CD4-positive, alpha-beta memory T cell (primary cell): ENCODE measurements around the gene FBXW8. TPM values are rescaled to one million over a fixed set of nuclear protein-coding genes. Genes with fewer than 3 reads are reported as not detected.
"Not testable (repeated sequence)": the region's sequence is repeated elsewhere in the genome, so short reads cannot be mapped to it uniquely, and the experiment has no call there.

Experiments
- CTCF ChIA-PET: fragments of 350-600 bp; sonication (Branson Sonifier 250); formaldehyde crosslinking; loops from one replicate; lab custom pipeline; 2021; ENCODE audit warnings: inconsistent platforms; ENCODE audit not compliant: partially characterized antibody; lab: Charles Lee
- POLR2A ChIA-PET: fragments of 350-600 bp; sonication (Branson Sonifier 250); formaldehyde crosslinking; loops from one replicate; lab custom pipeline; 2021; ENCODE audit not compliant: partially characterized antibody; lab: Charles Lee
- DNase-seq, 5 donors: peaks; one replicate each; pipeline versions ENCODE4 v3.0.0 to v3.0.0-alpha.2; 2020 to 2022; ENCODE audit warnings: mixed read lengths in 1 of 5
- H3K27ac ChIP-seq: one replicate; pipeline ENCODE4 v1.7.0; 2013; ENCODE audit warnings: low read depth, low read length
- H3K27me3 ChIP-seq: 2 replicates; pipeline ENCODE4 v1.7.0; 2013; ENCODE audit warnings: mild to moderate bottlenecking, low read length, moderate library complexity; ENCODE audit not compliant: insufficient read depth
- H3K36me3 ChIP-seq: 2 replicates; pipeline ENCODE4 v1.7.0; 2013; ENCODE audit warnings: mild to moderate bottlenecking, low read length, moderate library complexity; ENCODE audit not compliant: insufficient read depth
- H3K4me1 ChIP-seq: 2 replicates; pipeline ENCODE4 v1.7.0; 2013; ENCODE audit warnings: mild to moderate bottlenecking, low read length, moderate library complexity; ENCODE audit not compliant: insufficient read depth
- H3K4me3 ChIP-seq, 2 donors: one replicate each; pipeline ENCODE4 v1.7.0; 2013; ENCODE audit warnings: low read length in 2 of 2, mild to moderate bottlenecking in 1 of 2
- H3K9me3 ChIP-seq, 2 donors: one replicate each; pipeline ENCODE4 v1.7.0; 2013; ENCODE audit warnings: low read length in 2 of 2, control low read depth in 1 of 2; ENCODE audit not compliant: control insufficient read depth in 1 of 2
- H3K27ac Mint-ChIP-seq, 7 donors: one replicate each; pipeline ENCODE4 v1.8.0; 2020 to 2021; ENCODE audit warnings: mixed read lengths in 7 of 7, mild to moderate bottlenecking in 6 of 7, inconsistent platforms in 3 of 7, moderate library complexity in 3 of 7
- H3K27me3 Mint-ChIP-seq, 2 donors: one replicate each; pipeline ENCODE4 v1.8.0; 2020 to 2021; ENCODE audit warnings: mixed read lengths in 2 of 2
- H3K36me3 Mint-ChIP-seq, 2 donors: one replicate each; pipeline ENCODE4 v1.8.0; 2020 to 2021; ENCODE audit warnings: mixed read lengths in 2 of 2, inconsistent platforms in 1 of 2, mild to moderate bottlenecking in 1 of 2
- H3K4me1 Mint-ChIP-seq, 4 donors: one replicate each; pipeline ENCODE4 v1.8.0; 2020 to 2021; ENCODE audit warnings: mixed read lengths in 4 of 4, mild to moderate bottlenecking in 1 of 4
- H3K4me3 Mint-ChIP-seq, 8 donors: one replicate each; pipeline ENCODE4 v1.8.0; 2020 to 2021; ENCODE audit warnings: mixed read lengths in 8 of 8, mild to moderate bottlenecking in 7 of 8, moderate library complexity in 6 of 8, inconsistent platforms in 3 of 8
- H3K9me3 Mint-ChIP-seq, 8 donors: one replicate each; pipeline ENCODE4 v1.8.0; 2020 to 2021; ENCODE audit warnings: mixed read lengths in 8 of 8, mild to moderate bottlenecking in 5 of 8, inconsistent platforms in 3 of 8, moderate library complexity in 1 of 8
- intact Hi-C: fragments of 100-400 bp; cut with micrococcal nuclease; formaldehyde crosslinking; loops from one replicate; pipeline ENCODE4 v1.15.1; 2023
- polyA plus RNA-seq, 2 donors: library from polyadenylated mRNA; unstranded; fragments of 300-500 nt; fragmentation: Illumina TruSeq; gene quantifications; one replicate each; pipeline ENCODE4 v1.2.3, GENCODE V29; 2021
- total RNA-seq, 2 experiments: library from RNA; stranded (reverse); gene quantifications; one replicate each; pipeline ENCODE4 v1.2.3, GENCODE V29; 2021

FBXW8 gene
- total and polyA plus RNA-seq, 4 experiments from 2014 or later, result 2.3 to 10.2 (median 7.0) TPM

GRCh38 chr12:117050060-117050459, 139.3 kb downstream of the FBXW8 start:
- no peaks in the 10 kb centered on the region for H3K4me1 Mint-ChIP-seq

GRCh38 chr12:117051380-117051779, 140.6 kb downstream of the FBXW8 start:
- H3K4me3 Mint-ChIP-seq, result no peak overlapping the region
- DNase-seq, result no peak
- Histone ChIP-seq H3K4me1 (no peaks in the 10 kb centered on the region), H3K4me3 (no peak overlapping the region), H3K9me3 (no peaks in the 10 kb centered on the region), H3K27me3 (no peaks in the 10 kb centered on the region), H3K27ac (no peak overlapping the region), H3K36me3 (no peaks in the 10 kb centered on the region)
- H3K4me1 Mint-ChIP-seq, result no peaks in the 10 kb centered on the region
- intact Hi-C loops, result no loop called here
- CTCF ChIA-PET, result no interaction called here
- H3K27me3 Mint-ChIP-seq, result no peaks in the 10 kb centered on the region
- POLR2A ChIA-PET, result no interaction called here
- H3K9me3 Mint-ChIP-seq, result no peaks in the 10 kb centered on the region
- H3K27ac Mint-ChIP-seq, result no peak overlapping the region
- H3K36me3 Mint-ChIP-seq, result no peaks in the 10 kb centered on the region

More at GRCh38 chr12:117050060-117050459, 139.3 kb downstream of the FBXW8 start:
- Mint-ChIP-seq H3K27me3 (no peaks in the 10 kb centered on the region), H3K36me3 (no peaks in the 10 kb centered on the region), H3K4me3 (no peak overlapping the region), H3K27ac (no peak overlapping the region), H3K9me3 (no peaks in the 10 kb centered on the region)
- intact Hi-C loops, result no loop called here
- CTCF ChIA-PET, result interaction anchor here (0.8 kb wide), 1 partner anchor 69 kb away, joined by 3 read pairs; no protein-coding TSS in a partner anchor
- no peak overlapping the region for H3K4me3 ChIP-seq
- H3K27me3 ChIP-seq, result no peaks in the 10 kb centered on the region
- no peaks in the 10 kb centered on the region for H3K4me1 ChIP-seq
- POLR2A ChIA-PET, result no interaction called here
- H3K9me3 ChIP-seq, result no peaks in the 10 kb centered on the region
- no peaks in the 10 kb centered on the region for H3K36me3 ChIP-seq
- no peak overlapping the region for H3K27ac ChIP-seq
- no peak for DNase-seq

GRCh38 chr12:117052386-117053049, 141.8 kb downstream of the FBXW8 start:
- Mint-ChIP-seq H3K4me1 (no peaks in the 10 kb centered on the region), H3K27me3 (no peaks in the 10 kb centered on the region), H3K27ac (no peak overlapping the region), H3K4me3 (no peak overlapping the region), H3K9me3 (no peaks in the 10 kb centered on the region), H3K36me3 (no peaks in the 10 kb centered on the region)
- intact Hi-C loops, result no loop called here
- POLR2A ChIA-PET, result no interaction called here
- no peaks in the 10 kb centered on the region for H3K9me3 ChIP-seq
- CTCF ChIA-PET, result no interaction called here
- H3K36me3 ChIP-seq, result no peaks in the 10 kb centered on the region
- no peak overlapping the region for H3K4me3 ChIP-seq
- no peaks in the 10 kb centered on the region for H3K4me1 ChIP-seq
- no peak for DNase-seq
- H3K27ac ChIP-seq, result no peak overlapping the region
- no peaks in the 10 kb centered on the region for H3K27me3 ChIP-seq

GRCh38 chr12:117053050-117053400, 142.3 kb downstream of the FBXW8 start:
- intact Hi-C loops, result no loop called here
- Mint-ChIP-seq H3K4me1 (no peaks in the 10 kb centered on the region), H3K4me3 (no peak overlapping the region), H3K36me3 (no peaks in the 10 kb centered on the region), H3K27me3 (no peaks in the 10 kb centered on the region), H3K27ac (no peak overlapping the region), H3K9me3 (no peaks in the 10 kb centered on the region)
- Histone ChIP-seq H3K4me1 (no peaks in the 10 kb centered on the region), H3K27ac (no peak overlapping the region), H3K4me3 (no peak overlapping the region), H3K27me3 (no peaks in the 10 kb centered on the region), H3K9me3 (no peaks in the 10 kb centered on the region), H3K36me3 (no peaks in the 10 kb centered on the region)
- no peak for DNase-seq
- ChIA-PET POLR2A (no interaction called here), CTCF (no interaction called here)

- no peaks in the 10 kb centered on the region for H3K4me1 Mint-ChIP-seq
- ChIA-PET CTCF (no interaction called here), POLR2A (interaction anchor here (1.4 kb wide), 1 partner anchor 10 kb away, joined by 4 read pairs; no protein-coding TSS in a partner anchor)
- no peak overlapping the region for H3K27ac ChIP-seq
- peak overlapping the region in 1 of 7 donors; percentile 32 for H3K27ac Mint-ChIP-seq
- H3K4me1 ChIP-seq, result no peaks in the 10 kb centered on the region
- H3K27me3 Mint-ChIP-seq, result no peaks in the 10 kb centered on the region
- H3K4me3 Mint-ChIP-seq, result no peak overlapping the region
- no peaks in the 10 kb centered on the region for H3K36me3 ChIP-seq
- H3K27me3 ChIP-seq, result no peaks in the 10 kb centered on the region
- H3K9me3 ChIP-seq, result no peaks in the 10 kb centered on the region
- no peaks in the 10 kb centered on the region for H3K36me3 Mint-ChIP-seq
- no peak for DNase-seq
- H3K9me3 Mint-ChIP-seq, result no peaks in the 10 kb centered on the region
- intact Hi-C loops, result no loop called here
- no peak overlapping the region for H3K4me3 ChIP-seq
Observed at GRCh38 chr12:117053597-117054201, 142.9 kb downstream of the FBXW8 start.

GRCh38 chr12:117054279-117054678, 143.5 kb downstream of the FBXW8 start:
- Mint-ChIP-seq H3K4me1 (peaks cover 0 to 5% (median 0%) of the 10 kb centered on the region in 4 donors), H3K27me3 (no peaks in the 10 kb centered on the region), H3K36me3 (no peaks in the 10 kb centered on the region), H3K9me3 (no peaks in the 10 kb centered on the region), H3K4me3 (no peak overlapping the region), H3K27ac (peak overlapping the region in 1 of 7 donors; percentile 32)
- H3K36me3 ChIP-seq, result no peaks in the 10 kb centered on the region
- ChIA-PET POLR2A (interaction anchor here (1.4 kb wide), 1 partner anchor 9 kb away, joined by 4 read pairs; no protein-coding TSS in a partner anchor), CTCF (interaction anchor here (0.8 kb wide), 1 partner anchor 65 kb away, joined by 3 read pairs; no protein-coding TSS in a partner anchor)
- no peak for DNase-seq
- no peaks in the 10 kb centered on the region for H3K9me3 ChIP-seq
- no peaks in the 10 kb centered on the region for H3K27me3 ChIP-seq
- H3K4me3 ChIP-seq, result no peak overlapping the region
- intact Hi-C loops, result no loop called here
- no peak overlapping the region for H3K27ac ChIP-seq
- H3K4me1 ChIP-seq, result no peaks in the 10 kb centered on the region

- intact Hi-C loops, H3K4me3 ChIP-seq, POLR2A ChIA-PET, H3K4me3 Mint-ChIP-seq, H3K9me3 ChIP-seq, H3K27ac ChIP-seq, H3K27me3 ChIP-seq, H3K27me3 Mint-ChIP-seq, H3K36me3 ChIP-seq, DNase-seq, H3K36me3 Mint-ChIP-seq, H3K9me3 Mint-ChIP-seq: not testable (repeated sequence)
- Mint-ChIP-seq H3K4me1 (peaks cover 2 to 24% (median 8%) of the 10 kb centered on the region in 4 donors), H3K27ac (peak overlapping the region in 1 of 7 donors; percentile 24)
- peaks cover 12% of the 10 kb centered on the region for H3K4me1 ChIP-seq
- CTCF ChIA-PET, result interaction anchor here (0.9 kb wide), 1 partner anchor 20 kb away, joined by 3 read pairs; no protein-coding TSS in a partner anchor
Observed at GRCh38 chr12:117057626-117058025, 146.9 kb downstream of the FBXW8 start.
